Measurements from ENCODE around the gene FNIP2.
"Not testable (repeated sequence)": the region's sequence is repeated elsewhere in the genome, so short reads cannot be mapped to it uniquely, and the experiment has no call there.

FNIP2 gene

GRCh38 chr4:158787709-158788475, 19.1 kb downstream of the FNIP2 start:
- peaks cover 3% of the 10 kb centered on the region for H3K9me3 ChIP-seq (ENCODE audit: low read length)
- H3K4me3 ChIP-seq (ENCODE audit: low read length): no peak overlapping the region
- H3K36me3 ChIP-seq (ENCODE audit: insufficient read depth, low read length): no peaks in the 10 kb centered on the region
- no peaks in the 10 kb centered on the region for H3K27me3 ChIP-seq (ENCODE audit: insufficient read depth, low read length)
- no peaks in the 10 kb centered on the region for H3K4me1 ChIP-seq (ENCODE audit: insufficient read depth, low read length)
- no peak overlapping the region for H2AFZ ChIP-seq (ENCODE audit: low read depth, low read length)

DNA sequence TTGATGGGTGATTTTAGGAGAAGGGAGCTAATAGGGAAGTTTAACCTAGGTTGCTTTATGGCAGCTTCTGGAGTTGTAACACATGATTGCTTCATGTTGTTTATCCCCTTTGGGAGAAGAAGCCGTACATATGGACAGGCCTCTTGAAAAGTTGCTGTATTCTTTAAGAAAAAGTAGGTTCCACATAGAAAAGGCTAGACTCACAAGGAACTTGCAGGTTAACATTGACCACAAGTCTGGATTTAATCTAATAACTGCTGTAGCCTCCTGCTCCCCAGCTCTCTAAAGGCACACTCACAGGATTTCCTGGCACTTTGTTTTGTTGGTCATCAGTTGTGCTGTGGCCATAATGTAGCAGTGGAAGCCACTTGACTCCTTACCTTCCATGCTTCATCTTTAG, 19.7 kb downstream of the FNIP2 start:
- peaks cover 3% of the 10 kb centered on the region for H3K9me3 ChIP-seq (ENCODE audit: low read length)
- no peaks in the 10 kb centered on the region for H3K27me3 ChIP-seq (ENCODE audit: insufficient read depth, low read length)
- no peak overlapping the region for H3K4me3 ChIP-seq (ENCODE audit: low read length)
- no peak overlapping the region for H2AFZ ChIP-seq (ENCODE audit: low read depth, low read length)
- H3K4me1 ChIP-seq (ENCODE audit: insufficient read depth, low read length): no peaks in the 10 kb centered on the region
- no peaks in the 10 kb centered on the region for H3K36me3 ChIP-seq (ENCODE audit: insufficient read depth, low read length)

- no peaks in the 10 kb centered on the region for H3K36me3 ChIP-seq (ENCODE audit: insufficient read depth, low read length)
- no peak overlapping the region for H2AFZ ChIP-seq (ENCODE audit: low read depth, low read length)
- H3K9me3 ChIP-seq (ENCODE audit: low read length): no peaks in the 10 kb centered on the region
- H3K4me1 ChIP-seq (ENCODE audit: insufficient read depth, low read length): no peaks in the 10 kb centered on the region
- H3K27me3 ChIP-seq (ENCODE audit: insufficient read depth, low read length): no peaks in the 10 kb centered on the region
- no peak overlapping the region for H3K4me3 ChIP-seq (ENCODE audit: low read length)
Observed at GRCh38 chr4:158789853-158790252, 21.0 kb downstream of the FNIP2 start.

DNA sequence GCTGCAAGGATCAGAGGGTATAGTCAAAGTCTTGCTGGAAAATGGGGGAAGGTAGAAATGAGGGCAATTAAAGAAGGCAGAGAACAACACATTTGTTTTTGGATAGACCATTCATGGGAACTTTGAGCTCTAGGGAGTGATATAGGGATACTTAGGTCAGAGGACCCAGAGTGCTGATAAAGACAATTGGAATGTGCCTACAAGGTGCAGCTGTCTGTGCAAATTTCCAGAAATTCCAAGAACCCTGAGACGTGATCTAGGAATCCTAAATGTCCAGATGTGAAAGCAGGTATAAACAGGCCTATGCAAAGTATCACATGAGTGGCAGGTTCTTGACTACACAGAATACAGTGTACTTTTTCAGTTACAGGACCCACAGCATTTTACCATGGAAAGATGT, 24.2 kb downstream of the FNIP2 start:
- H2AFZ ChIP-seq (ENCODE audit: low read depth, low read length): no peak overlapping the region
- no peaks in the 10 kb centered on the region for H3K36me3 ChIP-seq (ENCODE audit: insufficient read depth, low read length)

DNA sequence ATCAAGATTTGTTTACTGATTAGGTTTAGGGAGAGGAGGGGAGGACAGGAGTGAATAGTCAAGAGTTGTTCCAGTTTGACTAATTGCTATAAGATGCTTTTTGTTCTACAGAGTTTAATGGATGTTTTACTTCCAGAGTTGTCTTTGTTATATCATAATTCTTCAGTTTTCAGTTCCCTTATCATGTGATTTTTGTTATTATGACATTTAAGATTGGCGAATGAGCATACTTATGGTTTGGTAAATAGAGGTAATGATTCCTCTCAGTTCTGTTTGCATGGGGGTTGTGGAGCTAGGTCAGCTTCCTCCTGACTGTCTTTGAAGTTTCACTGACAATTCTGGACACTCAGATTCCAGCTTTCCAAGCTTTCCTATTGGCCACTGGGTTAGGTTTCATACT, 24.6 kb downstream of the FNIP2 start:
- not testable (repeated sequence) for H3K27me3 ChIP-seq (ENCODE audit: insufficient read depth, low read length)

More for the DNA sequence above, 24.2 kb downstream of the FNIP2 start:
- Histone ChIP-seq H3K9me3 (ENCODE audit: low read length) (no peaks in the 10 kb centered on the region), H3K4me1 (ENCODE audit: insufficient read depth, low read length) (no peaks in the 10 kb centered on the region), H3K27me3 (ENCODE audit: insufficient read depth, low read length) (no peaks in the 10 kb centered on the region), H3K4me3 (ENCODE audit: low read length) (no peak overlapping the region)

DNA sequence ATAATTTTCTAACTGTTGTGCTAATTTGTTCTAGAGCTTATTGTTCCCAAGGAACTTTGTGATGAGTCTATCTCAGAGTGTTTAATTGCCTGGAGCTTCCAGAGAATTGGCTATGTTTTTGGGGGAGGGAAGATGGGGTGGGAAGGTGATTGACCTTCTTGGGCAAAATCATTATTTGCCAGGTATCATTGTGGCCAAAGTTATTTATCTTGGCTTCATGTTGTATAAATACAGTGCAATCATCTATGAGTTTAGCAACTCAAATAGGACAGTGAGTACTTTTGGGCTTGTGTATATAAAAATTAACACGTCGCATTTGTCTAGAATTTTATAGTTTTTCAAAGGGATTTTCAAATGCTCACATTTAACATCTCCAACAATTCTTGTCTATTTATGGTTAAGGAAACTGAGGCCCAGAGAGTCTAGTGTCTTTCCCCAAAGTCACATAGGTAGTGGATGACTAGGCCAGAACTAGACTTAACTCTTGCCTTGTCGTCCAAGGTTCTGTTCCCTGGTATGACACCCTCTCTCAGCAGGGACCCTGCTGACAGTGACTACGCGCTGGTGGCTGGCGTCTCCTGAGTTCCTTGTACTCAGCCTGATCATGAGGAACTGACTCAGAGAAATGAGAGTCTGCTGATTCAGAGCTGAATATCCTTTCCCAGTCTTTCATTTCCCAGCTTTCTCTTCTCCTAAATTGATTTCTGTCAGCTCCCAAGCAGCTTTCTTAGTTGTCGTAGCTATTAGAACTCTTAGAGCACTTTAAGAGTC, 27.7 kb downstream of the FNIP2 start:
- Histone ChIP-seq H3K36me3 (ENCODE audit: insufficient read depth, low read length) (no peaks in the 10 kb centered on the region), H3K4me1 (ENCODE audit: insufficient read depth, low read length) (peaks cover 2% of the 10 kb centered on the region), H2AFZ (ENCODE audit: low read depth, low read length) (no peak overlapping the region), H3K27me3 (ENCODE audit: insufficient read depth, low read length) (no peaks in the 10 kb centered on the region), H3K4me3 (ENCODE audit: low read length) (no peak overlapping the region), H3K9me3 (ENCODE audit: low read length) (no peaks in the 10 kb centered on the region)

More for the DNA sequence above, 24.6 kb downstream of the FNIP2 start:
- not testable (repeated sequence) for H2AFZ ChIP-seq (ENCODE audit: low read depth, low read length); H3K9me3 ChIP-seq (ENCODE audit: low read length); H3K4me3 ChIP-seq (ENCODE audit: low read length); H3K4me1 ChIP-seq (ENCODE audit: insufficient read depth, low read length); H3K36me3 ChIP-seq (ENCODE audit: insufficient read depth, low read length)

DNA sequence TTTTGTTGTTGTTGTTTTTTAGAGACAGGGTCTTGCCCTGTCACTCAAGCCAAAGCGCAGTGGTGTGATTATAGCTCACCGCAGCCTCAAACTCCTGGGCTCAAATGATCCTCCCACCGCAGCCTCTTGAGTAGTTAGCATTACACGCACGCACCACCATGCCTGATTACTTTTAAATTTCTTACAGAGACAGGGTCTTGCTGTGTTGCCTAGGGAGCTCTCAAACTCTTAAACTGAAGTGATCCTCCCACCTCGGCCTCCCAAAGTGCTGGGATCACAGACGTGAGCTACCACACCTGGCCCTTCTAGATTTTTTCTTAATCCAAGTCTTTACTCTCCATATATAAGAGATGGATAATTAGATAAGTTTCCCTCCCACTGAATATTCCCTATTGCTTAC, 29.2 kb downstream of the FNIP2 start:
- H3K27me3 ChIP-seq (ENCODE audit: insufficient read depth, low read length): no peaks in the 10 kb centered on the region
- H3K36me3 ChIP-seq (ENCODE audit: insufficient read depth, low read length): no peaks in the 10 kb centered on the region
- peaks cover 2% of the 10 kb centered on the region for H3K4me1 ChIP-seq (ENCODE audit: insufficient read depth, low read length)
- no peak overlapping the region for H2AFZ ChIP-seq (ENCODE audit: low read depth, low read length)
- no peaks in the 10 kb centered on the region for H3K9me3 ChIP-seq (ENCODE audit: low read length)
- H3K4me3 ChIP-seq (ENCODE audit: low read length): no peak overlapping the region

DNA sequence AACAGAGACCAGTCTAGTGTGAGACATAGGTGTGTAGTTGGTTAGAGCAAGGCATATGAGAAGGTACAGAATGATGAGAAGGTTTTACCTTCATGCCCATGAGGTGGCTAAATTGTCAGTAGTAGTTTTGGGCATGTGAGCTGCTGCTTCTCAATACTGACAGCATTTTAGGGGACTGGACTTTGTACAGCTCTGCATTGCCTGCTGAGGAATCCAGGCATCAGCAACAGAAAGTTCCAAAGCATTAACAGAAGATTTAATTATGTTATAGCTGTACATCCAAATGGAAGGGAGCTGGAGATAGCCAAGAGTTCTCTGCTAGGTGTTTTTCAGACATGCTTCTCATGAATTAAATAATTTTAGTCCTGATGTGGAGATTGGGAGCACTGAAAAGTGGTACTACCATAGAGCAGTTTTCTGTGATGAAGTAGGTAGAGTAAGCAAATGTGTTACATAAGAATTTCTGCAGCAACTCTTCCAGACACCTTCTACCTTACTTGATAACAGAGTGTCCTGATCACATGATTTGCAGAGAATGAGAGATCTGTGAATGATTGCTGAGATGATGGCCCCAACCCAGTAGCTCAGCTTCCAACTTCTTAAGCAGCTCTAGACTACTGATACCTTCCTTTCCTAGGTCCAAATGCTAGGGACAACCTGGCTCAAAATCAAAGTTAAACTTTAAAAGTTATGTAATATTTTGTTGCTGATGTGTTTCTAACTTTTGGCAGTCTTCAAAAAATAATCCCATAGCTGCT, 30.4 kb downstream of the FNIP2 start:
- Histone ChIP-seq H3K9me3 (ENCODE audit: low read length) (no peaks in the 10 kb centered on the region), H3K27me3 (ENCODE audit: insufficient read depth, low read length) (no peaks in the 10 kb centered on the region), H2AFZ (ENCODE audit: low read depth, low read length) (no peak overlapping the region), H3K4me3 (ENCODE audit: low read length) (no peak overlapping the region), H3K4me1 (ENCODE audit: insufficient read depth, low read length) (peaks cover 2% of the 10 kb centered on the region), H3K36me3 (ENCODE audit: insufficient read depth, low read length) (no peaks in the 10 kb centered on the region)

- Histone ChIP-seq H2AFZ (ENCODE audit: low read depth, low read length) (no peak overlapping the region), H3K4me1 (ENCODE audit: insufficient read depth, low read length) (peaks cover 2% of the 10 kb centered on the region), H3K27me3 (ENCODE audit: insufficient read depth, low read length) (no peaks in the 10 kb centered on the region), H3K36me3 (ENCODE audit: insufficient read depth, low read length) (no peaks in the 10 kb centered on the region), H3K4me3 (ENCODE audit: low read length) (no peak overlapping the region), H3K9me3 (ENCODE audit: low read length) (no peaks in the 10 kb centered on the region)
Observed at GRCh38 chr4:158799856-158800255, 31.0 kb downstream of the FNIP2 start.

- Histone ChIP-seq H3K9me3 (ENCODE audit: low read length) (no peaks in the 10 kb centered on the region), H3K4me1 (ENCODE audit: insufficient read depth, low read length) (peaks cover 7% of the 10 kb centered on the region), H2AFZ (ENCODE audit: low read depth, low read length) (no peak overlapping the region), H3K36me3 (ENCODE audit: insufficient read depth, low read length) (no peaks in the 10 kb centered on the region), H3K27me3 (ENCODE audit: insufficient read depth, low read length) (no peaks in the 10 kb centered on the region), H3K4me3 (ENCODE audit: low read length) (no peak overlapping the region)
Observed at GRCh38 chr4:158801066-158801465, 32.2 kb downstream of the FNIP2 start.

GRCh38 chr4:158801677-158802076, 32.9 kb downstream of the FNIP2 start:
- Histone ChIP-seq H3K27me3 (ENCODE audit: insufficient read depth, low read length) (no peaks in the 10 kb centered on the region), H3K4me1 (ENCODE audit: insufficient read depth, low read length) (peaks cover 7% of the 10 kb centered on the region), H3K4me3 (ENCODE audit: low read length) (no peak overlapping the region), H3K9me3 (ENCODE audit: low read length) (no peaks in the 10 kb centered on the region), H3K36me3 (ENCODE audit: insufficient read depth, low read length) (no peaks in the 10 kb centered on the region), H2AFZ (ENCODE audit: low read depth, low read length) (no peak overlapping the region)

DNA sequence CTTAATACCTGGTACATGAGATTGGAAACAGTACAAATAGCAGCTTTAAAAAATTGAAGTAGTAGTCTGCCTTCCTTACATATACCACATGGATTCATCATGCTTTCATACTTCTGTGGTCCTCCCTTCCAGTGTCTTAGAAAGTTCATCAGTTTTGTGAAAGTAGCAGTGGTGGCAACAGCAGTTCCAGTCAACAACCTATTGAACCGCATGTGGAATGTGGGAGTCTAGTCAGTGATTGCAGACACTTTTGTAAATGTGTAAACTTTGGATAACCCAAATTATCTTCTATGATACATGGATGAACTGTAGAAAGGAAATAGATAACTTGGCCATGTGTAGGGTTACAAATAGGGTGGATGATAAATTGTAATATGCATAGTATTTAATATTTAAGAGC, 34.1 kb downstream of the FNIP2 start:
- H3K27me3 ChIP-seq (ENCODE audit: insufficient read depth, low read length): no peaks in the 10 kb centered on the region
- H3K9me3 ChIP-seq (ENCODE audit: low read length): no peaks in the 10 kb centered on the region
- H2AFZ ChIP-seq (ENCODE audit: low read depth, low read length): no peak overlapping the region
- peaks cover 7% of the 10 kb centered on the region for H3K4me1 ChIP-seq (ENCODE audit: insufficient read depth, low read length)
- H3K36me3 ChIP-seq (ENCODE audit: insufficient read depth, low read length): no peaks in the 10 kb centered on the region
- no peak overlapping the region for H3K4me3 ChIP-seq (ENCODE audit: low read length)

All from neuron (in vitro differentiated cells).